SJSA1 (cell line): Measurements from ENCODE around the gene SPATA31E1. TPM values are rescaled to one million over a fixed set of nuclear protein-coding genes. Genes with fewer than 3 reads are reported as not detected.
"Not testable (repeated sequence)": the region's sequence is repeated elsewhere in the genome, so short reads cannot be mapped to it uniquely, and the experiment has no call there.

Experiments
- DNase-seq, 2 experiments: peaks; one replicate each; pipeline ENCODE4 v3.0.0-alpha.2; 2015 to 2020; ENCODE audit warnings: low spot score in 2 of 2, low read depth in 1 of 2
- H3K27ac ChIP-seq: fragments of 250-450 bp; sonication (Bioruptor Pico); 2 replicates; pipeline ENCODE4 v1.5.1; 2020; ENCODE audit warnings: mild to moderate bottlenecking, moderate library complexity
- H3K27me3 ChIP-seq: fragments of 250-450 bp; sonication (Bioruptor Pico); replicated peaks from 2 replicates; pipeline ENCODE4 v1.5.1; 2020; ENCODE audit warnings: mild to moderate bottlenecking, moderate library complexity
- H3K36me3 ChIP-seq: fragments of 250-450 bp; sonication (Bioruptor Pico); 2 replicates; pipeline ENCODE4 v1.5.1; 2020; ENCODE audit warnings: mild to moderate bottlenecking
- H3K4me1 ChIP-seq: fragments of 250-450 bp; sonication (Bioruptor Pico); replicated peaks from 2 replicates; pipeline ENCODE4 v1.6.1; 2021; ENCODE audit warnings: mild to moderate bottlenecking
- H3K4me3 ChIP-seq: fragments of 250-450 bp; sonication (Bioruptor Pico); 2 replicates; pipeline ENCODE4 v1.5.1; 2020; ENCODE audit warnings: mild to moderate bottlenecking
- H3K9me3 ChIP-seq: fragments of 250-450 bp; sonication (Bioruptor Pico); replicated peaks from 2 replicates; pipeline ENCODE4 v1.5.1; 2020; ENCODE audit warnings: mild to moderate bottlenecking
- total RNA-seq: library from RNA; depleted of rRNA; stranded (reverse); fragments of >200 nt; shearing (Covaris generic); gene quantifications from 2 replicates; pipeline ENCODE4 v1.2.3, GENCODE V29; 2014

SPATA31E1 gene
- total RNA-seq, 1 experiment from 2014 or later, result 0.26 TPM

DNA sequence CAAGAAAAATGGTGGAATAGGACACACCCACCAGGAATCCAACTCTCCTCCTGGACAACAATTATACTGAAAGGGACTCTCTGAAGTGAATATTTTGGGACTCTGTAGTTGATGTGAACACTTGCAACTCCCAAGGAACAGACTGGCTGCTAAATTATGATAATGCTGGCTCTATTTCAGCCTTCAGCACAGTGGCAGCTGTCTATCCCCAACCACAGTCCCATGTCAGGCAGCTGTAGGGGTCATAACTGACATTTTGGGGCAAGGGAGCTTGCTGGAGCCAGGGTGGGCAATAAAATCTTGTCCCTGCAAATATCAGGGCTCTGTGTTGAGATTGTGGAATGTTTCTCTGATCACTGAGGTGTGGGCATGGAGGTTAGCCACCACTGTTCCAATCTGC lies 14.2 kb downstream of the SPATA31E1 start:
- Histone ChIP-seq H3K4me1 (peaks cover 7% of the 10 kb centered on the region), H3K27ac (no peak overlapping the region), H3K27me3 (no peaks in the 10 kb centered on the region), H3K36me3 (no peaks in the 10 kb centered on the region), H3K4me3 (no peak overlapping the region), H3K9me3 (no peaks in the 10 kb centered on the region)
- DNase-seq, result no peak

DNA sequence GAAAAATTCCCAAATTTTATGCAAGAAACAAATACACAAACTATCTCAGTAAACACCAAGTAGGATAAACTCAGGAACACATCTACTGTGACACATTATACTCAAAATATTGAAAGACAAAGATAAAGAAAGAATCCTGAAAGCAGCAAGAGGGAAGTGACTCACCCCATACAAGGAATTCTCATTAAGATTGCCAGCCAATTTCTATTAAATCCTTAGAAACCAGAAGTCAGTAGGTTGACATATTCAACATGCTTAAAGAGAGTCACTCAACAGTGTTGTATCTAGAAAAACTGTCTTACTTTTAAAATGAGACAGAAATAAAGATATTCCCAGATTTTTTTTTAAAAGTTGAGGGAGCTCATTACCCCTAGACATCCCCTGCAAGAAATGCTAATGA lies 15.5 kb downstream of the SPATA31E1 start:
- Histone ChIP-seq H3K36me3 (no peaks in the 10 kb centered on the region), H3K9me3 (no peaks in the 10 kb centered on the region), H3K4me3 (no peak overlapping the region), H3K27ac (no peak overlapping the region), H3K27me3 (no peaks in the 10 kb centered on the region), H3K4me1 (peaks cover 7% of the 10 kb centered on the region)
- DNase-seq, result peak in 1 of 2 experiments; percentile 23

DNA sequence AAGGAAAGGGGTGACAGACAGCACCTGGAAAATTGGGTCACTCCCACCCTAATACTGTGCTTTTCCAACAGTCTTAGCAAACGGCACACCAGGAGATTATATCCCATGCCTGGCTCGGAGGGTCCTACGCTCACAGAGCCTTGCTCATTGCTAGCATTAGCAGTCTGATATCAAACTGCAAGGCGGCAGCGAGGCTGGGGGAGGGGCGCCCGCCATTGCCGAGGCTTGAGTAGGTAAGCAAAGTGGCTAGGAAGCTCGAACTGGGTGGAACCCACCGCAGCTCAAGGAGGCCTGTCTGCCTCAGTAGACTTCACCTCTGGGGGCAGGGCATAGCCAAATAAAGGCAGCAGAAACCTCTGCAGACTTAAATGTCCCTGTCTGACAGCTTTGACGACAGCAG lies 19.7 kb downstream of the SPATA31E1 start:
- H3K4me1 ChIP-seq, result not testable (repeated sequence)

DNA sequence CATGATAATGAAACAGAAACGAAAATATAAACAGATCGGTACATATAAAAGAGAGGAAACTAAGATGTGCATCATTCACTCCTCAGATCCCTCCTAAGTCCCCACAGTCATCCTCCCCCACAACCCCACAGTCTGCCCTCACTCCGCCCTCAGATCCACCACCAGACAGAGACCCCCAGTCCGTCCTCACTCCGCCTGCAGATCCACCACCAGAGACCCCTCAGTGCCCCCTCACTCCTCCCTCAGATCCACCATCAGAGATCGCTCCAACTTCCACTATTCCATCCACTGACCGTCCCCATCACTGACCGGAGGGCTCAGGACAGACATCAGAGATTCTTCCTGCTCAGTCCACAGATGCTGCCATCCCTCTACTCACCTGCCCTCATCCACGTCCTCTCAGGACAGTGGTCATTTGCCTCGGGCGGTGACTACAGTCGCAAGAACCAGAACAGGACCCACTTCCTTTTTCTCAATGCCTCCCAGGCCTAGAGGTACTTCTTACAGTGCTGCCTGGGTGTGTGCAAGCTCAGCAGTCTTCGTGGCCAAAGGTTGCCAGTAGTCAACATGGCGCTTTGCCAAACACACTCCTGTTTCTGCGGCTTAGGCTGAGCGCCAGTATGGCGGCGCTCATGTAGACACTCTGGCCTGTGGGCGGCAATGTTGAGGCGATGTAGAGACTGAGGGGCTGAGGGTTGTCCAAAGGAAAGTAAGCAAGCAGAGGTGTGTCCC lies 26.8 kb downstream of the SPATA31E1 start:
- H3K27me3 ChIP-seq, result no peaks in the 10 kb centered on the region
- H3K27ac ChIP-seq, result no peak overlapping the region
- H3K36me3 ChIP-seq, result no peaks in the 10 kb centered on the region
- H3K4me1 ChIP-seq, result no peaks in the 10 kb centered on the region
- no peak overlapping the region for H3K4me3 ChIP-seq
- no peaks in the 10 kb centered on the region for H3K9me3 ChIP-seq
- DNase-seq, result no peak

More for the DNA sequence above, 19.7 kb downstream of the SPATA31E1 start:
- not testable (repeated sequence) for H3K27me3 ChIP-seq, H3K27ac ChIP-seq, H3K4me3 ChIP-seq, H3K9me3 ChIP-seq, H3K36me3 ChIP-seq, DNase-seq

DNA sequence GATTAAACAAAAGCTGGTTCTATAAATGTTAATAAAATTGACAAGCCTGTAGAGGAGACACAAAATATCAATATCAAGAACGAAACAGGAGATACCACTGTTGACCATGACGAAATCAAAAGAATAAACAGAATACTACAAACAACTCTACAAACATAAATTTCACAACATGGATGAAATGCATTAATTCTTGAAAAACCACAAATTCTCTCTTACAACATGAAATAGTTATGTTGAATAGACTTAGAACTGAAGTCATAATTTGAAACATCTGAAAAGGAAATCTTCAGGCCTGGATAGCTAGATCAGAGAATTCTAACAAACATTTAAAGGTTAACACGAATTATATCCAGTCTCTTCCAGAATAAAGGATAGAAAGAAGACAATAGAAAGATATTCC lies 28.1 kb downstream of the SPATA31E1 start:
- H3K27me3 ChIP-seq, result no peaks in the 10 kb centered on the region
- H3K27ac ChIP-seq, result no peak overlapping the region
- no peak for DNase-seq
- no peaks in the 10 kb centered on the region for H3K4me1 ChIP-seq
- no peak overlapping the region for H3K4me3 ChIP-seq
- H3K36me3 ChIP-seq, result no peaks in the 10 kb centered on the region
- no peaks in the 10 kb centered on the region for H3K9me3 ChIP-seq

DNA sequence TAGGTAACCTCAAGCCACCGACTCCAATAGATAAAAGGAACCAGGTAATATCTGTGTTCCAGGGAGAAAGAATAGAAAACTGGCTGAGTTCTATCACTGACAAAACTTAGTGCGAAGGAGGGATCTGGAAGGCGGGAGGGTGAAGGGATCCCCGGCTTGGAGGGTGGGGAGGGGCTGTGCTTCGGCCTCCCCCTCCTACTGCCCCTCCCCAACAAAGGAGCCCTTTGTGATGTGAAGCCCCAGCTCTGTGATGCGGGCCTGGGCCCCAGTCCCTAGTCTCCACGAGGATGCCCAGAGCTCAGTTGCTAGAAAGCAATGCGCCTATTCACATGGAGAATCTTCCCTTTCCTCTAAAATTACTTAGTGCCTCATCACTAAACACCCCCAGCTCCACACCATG lies 35.0 kb downstream of the SPATA31E1 start, which contains the start of gene SPATA31C1:
Gene SPATA31C1, plus strand, starts transcription at position 301 of the 400 bp plus-strand sequence.
- not testable (repeated sequence) for DNase-seq, H3K27ac ChIP-seq, H3K4me1 ChIP-seq, H3K9me3 ChIP-seq, H3K36me3 ChIP-seq, H3K4me3 ChIP-seq, H3K27me3 ChIP-seq

DNA sequence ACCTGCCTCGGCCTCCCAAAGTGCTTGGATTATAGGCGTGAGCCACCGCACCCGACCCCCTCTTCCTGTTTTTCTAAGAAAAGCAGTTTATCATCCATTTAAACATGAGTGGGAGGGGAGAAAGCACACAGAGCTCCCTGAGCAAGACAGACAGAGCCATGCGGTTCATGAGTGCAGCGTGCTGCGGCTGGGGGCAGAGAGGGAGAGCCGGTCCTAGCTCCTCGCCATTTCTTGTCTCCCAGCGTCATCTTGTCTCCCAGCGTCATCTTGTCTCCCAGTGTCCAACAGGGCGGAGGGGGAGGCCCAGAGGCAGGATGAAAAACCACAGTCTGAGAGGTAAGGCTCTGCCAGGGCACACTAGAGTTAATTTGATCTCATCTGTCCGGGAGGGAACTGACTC lies 36.3 kb downstream of the SPATA31E1 start:
- H3K9me3 ChIP-seq, H3K27ac ChIP-seq, H3K36me3 ChIP-seq, DNase-seq, H3K4me1 ChIP-seq, H3K27me3 ChIP-seq, H3K4me3 ChIP-seq: not testable (repeated sequence)

DNA sequence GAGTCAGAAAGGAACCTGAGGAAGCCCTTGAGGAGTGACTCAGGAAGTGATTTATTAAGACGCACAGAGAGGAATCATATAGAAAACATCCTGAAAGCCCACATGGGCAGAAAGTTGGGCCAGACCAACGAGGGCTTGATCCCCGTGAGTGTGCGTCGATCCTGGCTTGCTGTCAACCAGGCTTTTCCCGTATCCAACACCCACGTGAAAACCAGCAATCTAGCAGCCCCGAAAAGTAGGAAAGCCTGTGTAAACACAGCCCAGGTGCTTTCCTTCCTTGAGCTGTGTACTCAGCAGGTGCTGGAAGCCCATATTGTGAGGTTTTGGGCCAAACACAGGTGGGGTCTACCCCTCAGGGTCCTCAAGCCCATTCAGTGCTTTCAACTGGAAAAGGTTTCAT lies 38.9 kb downstream of the SPATA31E1 start:
- H3K9me3 ChIP-seq, H3K36me3 ChIP-seq, H3K27me3 ChIP-seq, H3K27ac ChIP-seq, DNase-seq, H3K4me1 ChIP-seq, H3K4me3 ChIP-seq: not testable (repeated sequence)

DNA sequence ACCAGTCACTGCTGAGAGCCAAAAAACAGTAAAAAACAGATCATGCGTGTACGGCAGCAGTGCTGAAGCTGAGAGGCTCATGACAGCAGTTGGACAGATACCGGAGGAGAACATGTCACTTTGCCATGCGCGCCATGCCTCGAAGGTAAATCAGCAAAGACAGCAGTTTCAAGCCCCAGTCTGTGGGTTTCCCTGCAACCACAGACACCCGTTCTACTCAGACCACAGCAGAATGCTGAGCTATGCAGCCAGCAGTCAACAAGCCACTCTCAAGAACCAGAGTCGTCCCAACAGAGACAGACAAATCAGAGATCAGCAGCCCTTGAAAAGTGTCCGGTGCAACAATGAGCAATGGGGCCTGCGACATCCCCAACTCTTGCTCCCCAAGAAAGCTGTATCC lies 40.3 kb downstream of the SPATA31E1 start:
- not testable (repeated sequence) for H3K36me3 ChIP-seq, DNase-seq, H3K27me3 ChIP-seq, H3K27ac ChIP-seq, H3K4me3 ChIP-seq, H3K4me1 ChIP-seq, H3K9me3 ChIP-seq

DNA sequence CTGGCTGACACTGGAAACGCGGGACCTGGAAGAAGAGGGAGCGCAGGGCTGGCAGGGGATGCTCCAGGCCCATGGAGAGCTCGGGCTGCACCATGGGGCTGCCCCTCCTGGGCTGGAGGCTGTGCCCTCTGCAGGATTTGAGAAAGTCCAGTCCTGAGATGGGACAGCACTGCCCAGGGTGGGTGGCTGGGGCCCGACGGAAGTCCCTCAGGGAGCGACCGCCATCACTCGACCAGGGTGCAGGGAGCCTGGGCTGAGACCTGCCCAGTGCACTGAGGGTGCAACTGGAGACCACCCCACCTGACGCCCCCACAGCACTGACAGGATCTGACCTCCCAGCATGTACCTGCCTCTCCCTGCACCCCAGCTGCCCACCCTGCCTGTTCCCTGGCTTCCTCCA lies 42.2 kb downstream of the SPATA31E1 start:
- not testable (repeated sequence) for DNase-seq, H3K4me1 ChIP-seq, H3K4me3 ChIP-seq, H3K9me3 ChIP-seq, H3K27me3 ChIP-seq, H3K36me3 ChIP-seq, H3K27ac ChIP-seq

DNA sequence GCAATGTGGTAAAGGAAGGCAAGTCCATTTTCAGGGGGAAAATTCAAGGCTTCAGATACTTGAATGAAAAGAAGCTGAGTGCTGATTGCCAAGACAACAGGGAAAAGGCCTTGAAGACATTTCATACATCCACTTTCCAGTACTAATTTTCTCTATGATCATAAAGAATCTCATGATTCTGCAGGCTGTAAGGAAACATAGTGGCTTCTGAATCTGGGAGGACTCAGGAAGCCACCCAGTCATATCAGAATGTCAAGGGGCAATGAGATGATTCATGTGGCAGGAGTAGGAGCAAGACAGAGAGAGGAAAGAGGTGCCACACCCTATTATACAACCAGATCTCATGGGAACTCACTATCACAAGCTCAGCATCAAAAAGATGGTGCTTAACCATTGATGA lies 46.5 kb downstream of the SPATA31E1 start:
- not testable (repeated sequence) for H3K4me1 ChIP-seq, H3K27ac ChIP-seq, DNase-seq, H3K27me3 ChIP-seq, H3K9me3 ChIP-seq, H3K36me3 ChIP-seq, H3K4me3 ChIP-seq

DNA sequence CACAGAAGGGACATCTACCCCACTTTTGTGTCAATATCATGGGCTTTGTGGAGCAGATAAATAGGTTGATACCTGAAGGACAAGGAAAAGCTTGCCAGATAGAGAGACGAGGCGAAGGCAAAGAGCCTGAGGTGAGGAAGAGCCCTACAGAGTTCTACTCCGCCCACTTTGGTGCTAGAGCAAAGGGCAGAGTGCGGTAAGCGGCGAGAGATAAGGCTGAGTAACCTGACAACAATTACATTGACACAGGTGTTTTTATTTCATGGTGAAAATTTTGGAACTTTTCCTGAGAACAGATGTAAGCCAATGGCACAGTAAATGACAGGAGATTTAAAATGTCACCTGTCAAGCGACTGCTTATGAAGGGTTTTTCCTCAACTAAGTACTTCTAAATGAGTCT lies 51.8 kb downstream of the SPATA31E1 start:
- H3K36me3 ChIP-seq, H3K27me3 ChIP-seq, H3K4me3 ChIP-seq, H3K9me3 ChIP-seq, H3K4me1 ChIP-seq, H3K27ac ChIP-seq, DNase-seq: not testable (repeated sequence)

DNA sequence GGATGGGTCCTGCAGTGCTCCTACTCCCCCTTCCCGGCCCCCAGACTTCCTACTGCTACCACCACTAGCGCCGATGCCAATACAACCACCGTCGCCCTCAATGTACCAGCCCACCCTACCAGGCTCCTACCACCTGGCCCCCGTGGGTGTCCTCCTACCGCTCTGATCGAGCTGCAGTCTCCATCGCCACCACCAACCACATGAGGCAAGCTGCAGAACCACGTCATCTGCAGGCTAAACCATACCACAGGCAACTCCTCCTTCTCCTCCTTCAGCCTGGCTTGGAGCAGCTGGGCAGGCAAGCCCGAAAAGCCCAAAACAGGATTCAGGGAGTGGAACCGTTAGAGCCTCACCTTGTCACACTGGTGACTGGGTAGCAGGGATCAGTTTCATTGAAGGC lies 54.7 kb downstream of the SPATA31E1 start:
- not testable (repeated sequence) for DNase-seq, H3K36me3 ChIP-seq, H3K9me3 ChIP-seq, H3K4me3 ChIP-seq, H3K27ac ChIP-seq, H3K27me3 ChIP-seq, H3K4me1 ChIP-seq

DNA sequence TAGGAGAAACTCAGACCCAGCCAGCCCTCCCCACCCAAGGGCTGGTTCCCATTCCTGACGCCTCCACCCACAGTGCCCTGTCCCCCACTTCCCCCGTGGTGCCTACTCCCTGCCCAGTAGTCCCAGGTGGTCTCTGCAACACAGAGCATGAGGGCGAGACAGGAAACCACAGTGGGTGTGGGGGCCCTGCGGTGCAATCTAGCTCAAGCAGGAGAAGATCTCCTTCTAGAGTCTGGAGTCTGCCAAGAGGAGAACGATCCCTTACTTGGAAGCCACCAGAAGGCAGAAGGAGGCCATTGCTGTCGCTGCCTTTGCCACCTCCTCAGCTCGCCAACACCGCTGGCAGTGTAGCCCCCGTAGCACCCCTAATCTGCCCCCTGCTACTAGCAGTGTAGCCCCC lies 55.2 kb downstream of the SPATA31E1 start:
- H3K27me3 ChIP-seq, H3K9me3 ChIP-seq, H3K4me1 ChIP-seq, DNase-seq, H3K36me3 ChIP-seq, H3K27ac ChIP-seq, H3K4me3 ChIP-seq: not testable (repeated sequence)

DNA sequence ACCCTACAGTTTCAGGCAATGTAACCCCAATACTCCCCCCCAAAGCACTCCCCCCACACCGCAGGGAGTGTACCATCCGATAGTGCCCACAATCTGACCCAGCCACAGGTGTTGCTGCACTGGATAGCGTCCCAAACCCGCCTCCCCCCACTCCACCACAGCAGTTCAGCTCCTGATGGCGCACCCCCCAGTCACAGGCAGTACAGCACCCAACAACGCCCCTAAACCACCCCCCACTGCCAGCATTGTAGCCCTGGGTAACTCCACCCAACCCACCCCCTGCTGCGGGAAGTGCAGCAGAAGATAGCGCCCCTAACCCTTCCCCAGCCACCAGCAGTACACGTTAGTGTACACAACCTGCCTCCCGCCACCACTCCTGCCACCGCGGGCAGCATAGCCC lies 55.7 kb downstream of the SPATA31E1 start:
- H3K27me3 ChIP-seq, H3K36me3 ChIP-seq, H3K9me3 ChIP-seq, H3K4me1 ChIP-seq, H3K27ac ChIP-seq, DNase-seq, H3K4me3 ChIP-seq: not testable (repeated sequence)
